HG03045 (cell line): ENCODE measurements around the gene ICAM1.
"Not testable (repeated sequence)": the region's sequence is repeated elsewhere in the genome, so short reads cannot be mapped to it uniquely, and the experiment has no call there.

Experiments used
- ATAC-seq: cut with Tn5 transposase; IDR thresholded peaks from one replicate; pipeline ENCODE4 v1.9.1; 2021; ENCODE audit warnings: mild to moderate bottlenecking, moderate library complexity; ENCODE audit not compliant: unreplicated experiment

ICAM1 gene

GRCh38 chr19:10241826-10242449 is 29.0 kb upstream of the ICAM1 start:
- ATAC-seq: not testable (repeated sequence)

GRCh38 chr19:10243606-10244005 is 27.3 kb upstream of the ICAM1 start:
- no peak for ATAC-seq

GRCh38 chr19:10245189-10245939 is 25.6 kb upstream of the ICAM1 start:
- no peak for ATAC-seq

- no peak for ATAC-seq
Measured at GRCh38 chr19:10246511-10246910, 24.4 kb upstream of the ICAM1 start.

GRCh38 chr19:10251792-10252694 is 18.9 kb upstream of the ICAM1 start, which contains the start of gene MRPL4:
MRPL4 (plus strand) TSS chr19:10252214; CDS start chr19:10252254, 40 bp downstream.
- peak; percentile 83 for ATAC-seq

- no peak for ATAC-seq
Measured at GRCh38 chr19:10252707-10253106, 18.2 kb upstream of the ICAM1 start.

GRCh38 chr19:10254244-10254643 is 16.7 kb upstream of the ICAM1 start:
- no peak for ATAC-seq

- no peak for ATAC-seq
Measured at GRCh38 chr19:10255358-10255757, 15.6 kb upstream of the ICAM1 start.

GRCh38 chr19:10256551-10256950 is 14.4 kb upstream of the ICAM1 start:
- ATAC-seq: no peak

- ATAC-seq: no peak
Measured at GRCh38 chr19:10256970-10257615, 13.8 kb upstream of the ICAM1 start.

GRCh38 chr19:10258080-10258710 is 12.7 kb upstream of the ICAM1 start:
- no peak for ATAC-seq

- ATAC-seq: no peak
Measured at GRCh38 chr19:10259162-10259905, 11.6 kb upstream of the ICAM1 start.

- ATAC-seq: no peak
Measured at GRCh38 chr19:10260141-10260584, 10.8 kb upstream of the ICAM1 start.

- ATAC-seq: no peak
Measured at GRCh38 chr19:10262771-10263170, 8.1 kb upstream of the ICAM1 start.

GRCh38 chr19:10266706-10267105 is 4.2 kb upstream of the ICAM1 start:
- ATAC-seq: no peak

GRCh38 chr19:10268071-10268470 is 2.8 kb upstream of the ICAM1 start:
- ATAC-seq: no peak

- peak; percentile 32 for ATAC-seq
Measured at GRCh38 chr19:10269333-10270179, 1.4 kb upstream of the ICAM1 start.

GRCh38 chr19:10270180-10270615 is 722 bp upstream of the ICAM1 start:
- ATAC-seq: no peak
